ENCODE data around the gene CTSC.

DNA sequence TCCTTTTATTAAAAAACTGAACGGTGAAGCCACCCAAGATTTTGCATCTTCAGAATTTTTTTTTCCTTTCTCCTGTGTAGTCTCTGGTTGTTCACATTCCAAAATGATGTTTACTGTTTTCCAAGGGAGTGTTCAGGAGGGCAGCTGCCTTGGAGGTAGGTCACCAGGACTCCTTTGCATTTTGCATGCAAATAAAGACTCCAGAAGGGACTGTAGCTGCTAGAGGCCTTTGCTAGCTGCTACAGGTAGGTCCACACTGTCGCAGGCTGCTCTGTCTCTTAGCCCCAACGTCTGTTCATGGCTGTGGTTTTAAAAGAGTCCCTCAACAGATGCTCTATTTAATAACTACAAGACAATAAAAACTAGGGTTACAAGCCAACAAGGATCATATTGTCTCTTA is 11.4 kb downstream of the CTSC start:
- TF ChIP-seq, protein P1, sequence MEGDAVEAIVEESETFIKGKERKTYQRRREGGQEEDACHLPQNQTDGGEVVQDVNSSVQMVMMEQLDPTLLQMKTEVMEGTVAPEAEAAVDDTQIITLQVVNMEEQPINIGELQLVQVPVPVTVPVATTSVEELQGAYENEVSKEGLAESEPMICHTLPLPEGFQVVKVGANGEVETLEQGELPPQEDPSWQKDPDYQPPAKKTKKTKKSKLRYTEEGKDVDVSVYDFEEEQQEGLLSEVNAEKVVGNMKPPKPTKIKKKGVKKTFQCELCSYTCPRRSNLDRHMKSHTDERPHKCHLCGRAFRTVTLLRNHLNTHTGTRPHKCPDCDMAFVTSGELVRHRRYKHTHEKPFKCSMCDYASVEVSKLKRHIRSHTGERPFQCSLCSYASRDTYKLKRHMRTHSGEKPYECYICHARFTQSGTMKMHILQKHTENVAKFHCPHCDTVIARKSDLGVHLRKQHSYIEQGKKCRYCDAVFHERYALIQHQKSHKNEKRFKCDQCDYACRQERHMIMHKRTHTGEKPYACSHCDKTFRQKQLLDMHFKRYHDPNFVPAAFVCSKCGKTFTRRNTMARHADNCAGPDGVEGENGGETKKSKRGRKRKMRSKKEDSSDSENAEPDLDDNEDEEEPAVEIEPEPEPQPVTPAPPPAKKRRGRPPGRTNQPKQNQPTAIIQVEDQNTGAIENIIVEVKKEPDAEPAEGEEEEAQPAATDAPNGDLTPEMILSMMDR (IDR thresholded peaks at IDR 0.05; ENCODE audit: low read depth, low read length, poor library complexity, severe bottlenecking): no peak
- TF ChIP-seq EZH2phosphoT487 (IDR thresholded peaks at IDR 0.05; ENCODE audit: borderline replicate concordance, low read length): no peak
